Spinal cord (tissue), 10 donors: ENCODE data around the gene SUGP2. TPM values are rescaled to one million over a fixed set of nuclear protein-coding genes. Genes with fewer than 3 reads are reported as not detected.

Source experiments
- DNase-seq, 6 donors: peaks; one replicate each; pipeline versions ENCODE4 v3.0.0 to v3.0.0-alpha.2; 2013 to 2015; ENCODE audit warnings: low spot score in 6 of 6, low read depth in 4 of 6
- H3K27ac ChIP-seq: one replicate; pipeline ENCODE4 v1.5.1; 2013; ENCODE audit warnings: low read depth, low read length, control low read depth
- H3K27me3 ChIP-seq: one replicate; pipeline ENCODE4 v1.6.1; 2013; ENCODE audit warnings: low read length; ENCODE audit not compliant: control insufficient read depth, insufficient read depth
- H3K36me3 ChIP-seq: one replicate; pipeline ENCODE4 v1.6.1; 2013; ENCODE audit warnings: low read length; ENCODE audit not compliant: control insufficient read depth, insufficient read depth
- H3K4me1 ChIP-seq: one replicate; pipeline ENCODE4 v1.6.1; 2013; ENCODE audit warnings: low read length; ENCODE audit not compliant: control insufficient read depth, insufficient read depth
- H3K4me3 ChIP-seq: one replicate; pipeline ENCODE4 v1.5.1; 2013; ENCODE audit warnings: low read depth, low read length, control low read depth
- H3K9me3 ChIP-seq: one replicate; pipeline ENCODE4 v1.6.1; 2013; ENCODE audit warnings: low read length; ENCODE audit not compliant: control insufficient read depth, insufficient read depth
- WGBS: methylation state at CpG from one replicate; pipeline ENCODE4 v1.1.5; 2013; ENCODE audit warnings: missing lambda C conversion rate; ENCODE audit not compliant: insufficient coverage; 5-methylcytosine and 5-hydroxymethylcytosine counted together
- polyA plus RNA-seq, 2 donors: library from polyadenylated mRNA; unstranded; fragments of 120-200 nt; gene quantifications; one replicate each; pipeline ENCODE4 v1.2.1, GENCODE V29; 2013; ENCODE audit not compliant: insufficient read length in 2 of 2
- total RNA-seq, 2 donors: library from RNA; depleted of rRNA in 1 of 2; stranded (reverse); fragments of 120-200 nt in 1 of 2; fragments of >200 nt in 1 of 2; gene quantifications; one replicate each; pipeline versions ENCODE4 v1.2.3 to v1.2.4, GENCODE V29; 2013 to 2014
- donor health status: healthy.

SUGP2 gene
- total and polyA plus RNA-seq, 4 donors: 76.8 to 198 (median 129) TPM

- DNase-seq: peak in 2 of 6 donors; percentile 6 to 25
- peaks cover 32% of the 10 kb centered on the region for H3K4me1 ChIP-seq
- 46% methylated on average over 6 of the region's 18 CpGs for WGBS
- H3K36me3 ChIP-seq: peaks cover 16% of the 10 kb centered on the region
- no peaks in the 10 kb centered on the region for H3K27me3 ChIP-seq
- H3K4me3 ChIP-seq: peak overlapping the region; percentile 2
- no peak overlapping the region for H3K27ac ChIP-seq
- H3K9me3 ChIP-seq: no peaks in the 10 kb centered on the region
These were observed 91.5 kb downstream of the SUGP2 start for GRCh38 chr19:18941628-18942354.

Other genes starting within 250 kb of the SUGP2 start
- gene COMP, start 242.2 kb downstream of the SUGP2 start, total RNA-seq: under 1 TPM in 1 of 2 donors, not detected in 1; 0.40 TPM
- under 1 TPM; 0.23 to 0.32 TPM for gene COMP, start 242.2 kb downstream of the SUGP2 start, polyA plus RNA-seq
- gene UPF1, start 201.6 kb downstream of the SUGP2 start, total RNA-seq: 10 to 100 TPM; 45.2 to 49.7 TPM
- 10 to 100 TPM; 53.4 to 57.5 TPM for gene UPF1, start 201.6 kb downstream of the SUGP2 start, polyA plus RNA-seq
- 10 to 100 TPM; 22.5 to 32.8 TPM for gene CERS1, start 137.4 kb downstream of the SUGP2 start, total RNA-seq
- 100 to 1,000 TPM; 121 to 141 TPM for gene CERS1, start 137.4 kb downstream of the SUGP2 start, polyA plus RNA-seq
- gene COPE, start 114.1 kb downstream of the SUGP2 start, total RNA-seq: 100 to 1,000 TPM in 1 of 2 donors, 10 to 100 TPM in 1; 77.2 to 181 TPM
- 100 to 1,000 TPM; 174 to 188 TPM for gene COPE, start 114.1 kb downstream of the SUGP2 start, polyA plus RNA-seq
- 10 to 100 TPM; 34.6 to 63.6 TPM for gene DDX49, start 113.8 kb downstream of the SUGP2 start, total RNA-seq
- 10 to 100 TPM; 79.0 to 81.8 TPM for gene DDX49, start 113.8 kb downstream of the SUGP2 start, polyA plus RNA-seq
- 10 to 100 TPM in 1 of 2 donors, 1 to 10 TPM in 1; 9.9 to 32.5 TPM for gene HOMER3, start 92.3 kb downstream of the SUGP2 start, total RNA-seq
- 10 to 100 TPM; 37.6 to 39.2 TPM for gene HOMER3, start 92.3 kb downstream of the SUGP2 start, polyA plus RNA-seq
- 10 to 100 TPM; 28.0 to 29.3 TPM for gene ARMC6, start 86 bp upstream of the SUGP2 start, total RNA-seq
- 10 to 100 TPM; 42.8 to 49.0 TPM for gene ARMC6, start 86 bp upstream of the SUGP2 start, polyA plus RNA-seq
- 1 to 10 TPM; 7.6 to 9.9 TPM for gene SLC25A42, start 30.5 kb upstream of the SUGP2 start, total RNA-seq
- gene SLC25A42, start 30.5 kb upstream of the SUGP2 start, polyA plus RNA-seq: 10 to 100 TPM; 19.8 to 25.0 TPM
- 10 to 100 TPM in 1 of 2 donors, 1 to 10 TPM in 1; 9.6 to 23.4 TPM for gene TMEM161A, start 105.0 kb upstream of the SUGP2 start, total RNA-seq
- gene TMEM161A, start 105.0 kb upstream of the SUGP2 start, polyA plus RNA-seq: 10 to 100 TPM; 25.1 to 36.8 TPM
- gene MEF2B, start 136.7 kb upstream of the SUGP2 start, total RNA-seq: under 1 TPM in 1 of 2 donors, not detected in 1; 0.88 TPM
- gene MEF2B, start 136.7 kb upstream of the SUGP2 start, polyA plus RNA-seq: 1 to 10 TPM; 1.7 to 3.5 TPM
- gene BORCS8, start 158.6 kb upstream of the SUGP2 start, total RNA-seq: 10 to 100 TPM; 13.6 to 17.9 TPM
- gene BORCS8, start 158.6 kb upstream of the SUGP2 start, polyA plus RNA-seq: 10 to 100 TPM; 30.1 to 38.4 TPM
- 100 to 1,000 TPM in 1 of 2 donors, 10 to 100 TPM in 1; 28.6 to 103 TPM for gene RFXANK, start 158.7 kb upstream of the SUGP2 start, total RNA-seq
- 10 to 100 TPM; 57.2 to 58.4 TPM for gene RFXANK, start 158.7 kb upstream of the SUGP2 start, polyA plus RNA-seq
- 10 to 100 TPM in 1 of 2 donors, 1 to 10 TPM in 1; 8.0 to 14.4 TPM for gene NR2C2AP, start 169.9 kb upstream of the SUGP2 start, total RNA-seq
- gene NR2C2AP, start 169.9 kb upstream of the SUGP2 start, polyA plus RNA-seq: 10 to 100 TPM; 17.2 to 18.1 TPM
- 100 to 1,000 TPM; 135 to 184 TPM for gene NCAN, start 178.4 kb upstream of the SUGP2 start, total RNA-seq
- 100 to 1,000 TPM; 491 to 623 TPM for gene NCAN, start 178.4 kb upstream of the SUGP2 start, polyA plus RNA-seq
- gene TM6SF2, start 239.8 kb upstream of the SUGP2 start, total RNA-seq: 1 to 10 TPM in 1 of 2 donors, under 1 TPM in 1; 0.89 to 2.8 TPM
- gene TM6SF2, start 239.8 kb upstream of the SUGP2 start, polyA plus RNA-seq: 1 to 10 TPM; 1.8 to 3.2 TPM